GM18520 (cell line): ENCODE measurements around the gene MGAT4B.

Experiments used
- ATAC-seq: cut with Tn5 transposase; IDR thresholded peaks from one replicate; pipeline ENCODE4 v1.9.1; 2021; ENCODE audit not compliant: unreplicated experiment

The MGAT4B gene

GRCh38 chr5:179812997-179813607 is 6.4 kb upstream of the MGAT4B start:
- no peak for ATAC-seq

DNA sequence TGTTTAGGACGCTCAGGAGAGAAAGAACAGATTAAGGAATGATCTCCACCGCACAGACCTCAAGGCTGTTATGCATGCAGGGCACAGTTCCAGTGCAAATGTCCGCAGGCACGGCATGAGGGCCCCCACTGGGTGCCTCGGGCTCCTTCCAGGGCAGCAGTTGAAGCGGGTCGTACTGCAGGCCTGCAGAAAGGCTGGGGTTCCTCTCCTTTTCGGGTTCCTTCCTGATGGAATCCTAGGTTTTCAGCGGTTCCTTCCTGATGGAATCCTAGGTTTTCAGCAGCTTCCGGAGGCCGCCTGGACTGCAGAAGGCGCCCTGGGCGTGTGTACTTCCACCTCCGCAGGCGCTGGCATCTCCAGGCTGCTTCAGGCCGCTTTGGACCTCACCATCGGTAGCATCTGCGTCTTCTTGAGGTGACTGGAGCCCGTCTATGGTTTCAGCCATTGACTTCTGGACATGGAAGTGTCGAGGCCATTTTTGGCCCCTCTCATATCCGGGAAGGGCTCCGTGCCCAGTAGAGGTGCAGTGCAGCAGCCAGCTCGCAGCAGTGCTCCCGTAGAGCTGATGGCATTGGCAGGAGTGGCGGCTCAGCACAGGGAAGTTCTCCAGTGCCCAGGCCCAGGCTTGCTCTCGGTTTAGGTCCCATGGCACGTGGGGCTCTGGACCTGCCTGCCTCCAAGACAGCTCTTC is 5.6 kb upstream of the MGAT4B start:
- no peak for ATAC-seq

DNA sequence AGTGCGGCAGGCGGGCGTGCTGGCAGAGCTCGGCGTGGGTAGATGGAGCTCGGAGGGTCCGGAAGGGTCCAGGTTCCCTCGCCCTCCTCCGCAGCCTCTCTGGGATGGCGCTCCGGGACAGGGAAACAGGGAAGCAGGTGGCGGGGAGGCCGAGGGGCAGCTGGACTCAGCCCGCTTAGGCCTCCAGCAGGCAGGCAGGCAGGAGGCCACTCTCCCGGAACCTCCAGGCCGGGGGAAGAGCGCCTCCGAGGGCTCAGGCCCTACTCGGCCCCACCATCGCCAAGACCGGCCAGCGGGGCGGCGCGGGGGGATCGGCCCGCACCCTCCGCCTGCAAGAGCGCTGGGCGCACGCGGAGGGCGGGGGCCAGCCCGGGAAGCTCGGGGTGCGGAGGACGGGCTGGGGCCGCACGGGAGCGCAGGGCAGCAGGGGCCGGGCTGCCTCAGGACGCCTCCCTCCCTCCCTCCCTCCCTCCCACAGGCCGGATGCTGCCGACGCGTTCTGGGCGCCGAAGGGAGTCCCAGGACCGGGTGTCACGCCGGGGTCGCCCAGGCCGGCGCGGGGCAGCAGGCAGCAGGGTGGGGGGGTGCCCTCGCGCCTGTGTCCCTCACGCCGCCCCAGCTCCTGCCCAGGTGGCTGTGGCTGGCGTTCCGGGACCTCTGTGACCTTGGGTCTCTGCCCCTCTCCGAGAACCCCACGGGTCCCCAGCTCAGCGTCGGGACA is 977 bp downstream of the MGAT4B start:
- peak; percentile 18 for ATAC-seq

GRCh38 chr5:179805070-179805528 is 1.6 kb downstream of the MGAT4B start:
- no peak for ATAC-seq

DNA sequence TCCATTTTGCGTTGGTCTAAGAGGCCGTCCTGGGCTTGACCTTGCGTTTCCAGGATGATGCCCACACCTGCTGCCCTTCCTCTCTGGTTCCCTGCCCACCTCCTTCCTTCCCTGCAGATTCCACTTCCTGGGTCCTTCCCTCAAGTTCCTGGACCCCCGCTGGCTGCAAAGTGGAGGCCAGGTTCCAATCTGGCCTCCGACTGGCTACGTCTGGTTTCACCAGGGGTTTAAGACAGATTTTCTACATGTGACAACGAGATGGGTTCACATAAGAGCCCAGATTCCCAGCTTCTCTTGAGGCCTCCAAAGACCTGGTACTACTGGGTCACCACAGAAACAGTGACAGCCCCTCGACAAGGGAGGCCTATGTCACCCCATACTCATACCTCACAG is 2.1 kb downstream of the MGAT4B start:
- ATAC-seq: no peak

GRCh38 chr5:179803651-179804554 is 2.8 kb downstream of the MGAT4B start:
- no peak for ATAC-seq

DNA sequence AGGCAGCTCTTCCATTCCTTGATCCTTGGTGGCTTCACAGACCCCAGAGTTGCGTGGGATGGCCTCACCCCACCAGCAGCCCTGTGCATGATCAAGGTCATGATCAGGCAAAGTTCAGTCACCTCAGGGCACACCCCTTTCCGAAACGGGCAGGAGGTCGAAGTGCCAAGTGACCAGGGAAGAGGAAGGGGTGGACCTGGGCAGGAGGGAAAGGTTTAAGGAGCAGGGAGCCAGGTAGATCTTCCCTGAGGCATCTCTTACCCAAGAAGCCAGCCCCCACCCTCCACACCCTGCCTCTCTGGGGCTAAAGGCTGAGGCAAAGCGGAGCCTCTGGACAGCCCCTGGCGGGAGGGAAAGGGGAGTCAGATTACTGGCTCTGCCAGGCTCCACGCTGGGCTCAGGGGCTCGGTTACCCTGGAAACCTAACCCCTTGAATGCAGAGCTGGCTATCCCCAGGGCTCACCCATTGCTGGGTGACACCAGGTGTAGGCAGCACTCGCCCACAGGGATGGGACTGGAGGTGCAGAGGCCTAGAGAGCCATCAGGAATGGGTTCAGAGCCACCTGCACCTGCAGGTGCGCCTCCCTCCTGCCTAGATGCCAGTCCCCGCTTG is 3.6 kb downstream of the MGAT4B start:
- no peak for ATAC-seq

- no peak for ATAC-seq
These were observed 4.3 kb downstream of the MGAT4B start for GRCh38 chr5:179802207-179802883.

DNA sequence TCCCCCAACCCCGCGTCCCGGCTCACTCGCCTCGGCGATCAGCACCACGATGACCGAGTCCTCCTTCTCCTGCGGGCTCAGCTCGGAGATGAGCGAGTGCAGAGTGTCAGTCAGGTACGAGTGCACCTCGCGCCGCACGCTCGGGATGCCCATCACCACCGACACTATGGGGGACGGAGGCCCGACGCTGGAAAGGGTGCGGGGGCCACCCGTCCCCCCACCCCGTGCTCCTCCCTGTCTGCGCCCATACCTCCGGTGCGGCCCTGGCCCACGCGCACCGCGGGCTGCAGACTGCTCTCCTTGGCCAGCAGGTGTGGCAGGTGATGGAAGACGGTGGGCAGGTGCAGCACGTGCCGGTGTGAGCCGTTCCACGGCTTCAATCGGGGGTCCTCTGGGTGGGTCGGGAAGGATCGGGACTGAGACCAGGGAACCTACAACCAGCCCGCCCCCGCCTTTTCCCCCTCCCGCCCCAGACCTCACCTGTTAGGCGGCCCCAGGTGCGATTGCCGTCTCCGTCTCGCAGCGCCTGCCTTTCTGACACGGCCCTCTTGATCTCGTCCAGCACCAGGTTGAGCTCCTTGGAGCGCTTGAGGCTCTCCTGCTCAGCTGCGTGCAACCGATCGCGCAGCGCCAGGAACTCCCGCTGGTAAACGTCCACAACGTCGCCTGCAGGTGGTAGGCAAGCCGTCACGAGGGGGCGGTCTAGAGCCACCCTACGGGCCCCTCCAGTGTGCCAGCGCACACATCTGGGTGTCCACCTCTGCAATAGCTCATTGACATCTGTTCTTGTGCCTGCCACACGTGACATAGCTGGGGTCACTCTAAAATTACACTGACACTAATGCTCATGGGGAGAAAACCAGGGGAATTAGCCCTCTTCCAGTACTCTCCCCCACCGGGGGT is 5.1 kb downstream of the MGAT4B start:
- no peak for ATAC-seq

GRCh38 chr5:179800696-179801201 is 5.9 kb downstream of the MGAT4B start:
- ATAC-seq: no peak

DNA sequence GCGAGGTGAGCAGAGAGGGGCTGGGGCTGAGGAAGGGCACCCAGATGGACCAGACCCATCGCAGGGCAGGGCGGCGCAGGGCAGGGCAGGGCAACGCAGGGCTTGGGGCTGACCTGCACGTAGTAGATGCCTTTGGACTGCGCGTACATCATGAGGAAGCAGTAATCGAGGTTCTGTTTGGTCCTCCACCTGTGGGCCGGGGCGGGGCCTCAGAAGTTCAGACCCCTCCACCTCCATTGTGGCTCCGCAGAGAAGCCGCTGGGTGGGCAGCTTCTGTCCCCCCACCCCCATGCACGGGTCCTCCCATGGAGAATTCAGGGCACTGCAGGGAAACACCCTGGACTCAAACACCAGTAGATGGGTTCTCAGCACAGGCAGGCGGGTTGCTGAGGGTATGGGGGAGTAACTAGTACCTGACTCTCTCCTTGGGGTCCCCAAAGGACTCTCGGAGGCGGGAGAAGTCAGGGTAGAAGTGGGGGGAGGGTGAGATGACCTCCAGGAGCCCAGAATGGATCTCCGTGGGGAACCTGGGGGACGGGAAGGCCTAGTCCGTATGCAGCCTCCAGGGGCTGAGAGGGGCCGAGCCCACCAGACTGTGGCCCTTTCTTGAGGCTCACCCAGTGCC is 6.5 kb downstream of the MGAT4B start:
- no peak for ATAC-seq

GRCh38 chr5:179799644-179799973 is 7.1 kb downstream of the MGAT4B start:
- no peak for ATAC-seq

GRCh38 chr5:179798771-179799643 is 7.7 kb downstream of the MGAT4B start:
- no peak for ATAC-seq

DNA sequence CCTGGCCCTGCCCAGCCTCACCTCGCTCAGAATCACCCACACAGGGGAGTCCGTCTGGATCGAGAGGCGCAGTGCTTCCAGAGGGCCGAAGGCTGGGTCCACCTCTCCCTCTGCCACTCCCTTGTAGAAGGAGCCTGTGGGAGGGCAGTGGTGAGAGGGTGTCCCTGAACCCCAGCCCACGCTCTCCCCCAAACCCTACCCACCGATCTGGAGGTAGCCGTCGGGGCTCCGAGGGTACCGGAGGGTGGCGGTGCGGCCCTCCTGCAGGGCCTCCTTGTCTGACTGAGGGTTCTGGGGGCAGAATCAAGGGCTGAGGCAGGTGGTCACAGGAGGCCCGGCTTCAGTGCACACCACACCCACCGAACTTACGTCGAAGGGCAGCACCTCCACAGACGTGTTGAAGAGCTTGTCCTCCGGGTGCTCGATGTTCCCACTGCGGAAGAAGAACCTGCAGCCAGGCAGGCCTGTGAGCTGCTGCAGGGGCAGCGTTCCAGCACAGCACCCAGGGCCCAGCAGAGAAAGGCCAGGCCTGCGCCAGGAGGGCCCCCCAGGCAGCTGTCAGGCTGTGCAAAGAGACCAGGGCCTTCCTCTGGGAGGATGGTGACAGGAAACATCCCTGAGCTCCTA is 8.4 kb downstream of the MGAT4B start:
- no peak for ATAC-seq

DNA sequence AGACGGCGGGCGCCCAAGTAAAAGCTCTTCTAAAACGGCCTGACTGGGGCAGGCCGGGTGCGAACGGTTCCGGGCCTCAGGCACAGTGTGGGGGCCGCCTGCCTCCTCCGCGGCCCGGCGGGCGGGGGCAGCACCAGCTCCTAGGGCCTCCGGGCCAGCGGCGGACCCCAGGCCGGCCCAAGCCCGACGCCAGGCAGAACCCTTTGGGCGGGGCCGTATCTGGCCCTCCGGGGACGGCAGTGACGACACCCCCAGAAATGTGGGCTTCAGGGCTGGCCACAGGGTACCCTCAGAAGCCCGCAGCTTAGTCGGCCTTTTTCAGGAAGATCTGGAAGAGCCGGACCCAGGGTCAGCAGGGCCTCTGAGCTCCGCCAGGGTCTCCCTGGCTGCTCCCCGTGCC is 8.9 kb downstream of the MGAT4B start:
- ATAC-seq: no peak

GRCh38 chr5:179796877-179797608 is 9.6 kb downstream of the MGAT4B start:
- no peak for ATAC-seq
